ENCODE measurements around the gene TCEA3.

DNA sequence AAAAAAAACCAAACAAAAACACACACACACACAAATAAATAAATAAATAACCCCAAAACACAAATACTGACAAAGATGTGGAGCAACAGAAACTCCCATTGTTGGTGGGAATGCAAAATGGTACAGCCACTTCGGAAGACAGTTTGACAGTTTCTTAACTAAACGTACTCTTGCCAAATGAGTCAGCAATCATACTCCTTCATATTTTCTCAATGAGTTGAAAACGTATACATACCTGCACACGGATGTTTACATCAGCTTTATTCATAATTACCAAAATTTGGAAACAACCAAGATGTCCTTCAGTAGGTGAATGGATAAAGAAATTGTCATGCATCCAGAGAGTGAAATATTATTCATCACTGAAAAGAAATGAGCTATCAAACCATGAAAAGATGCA is 36.0 kb upstream of the TCEA3 start:
- TF ChIP-seq MAZ (IDR thresholded peaks at IDR 0.05; ENCODE audit: borderline replicate concordance, low read depth, low read length) (no peak), MXI1 (IDR thresholded peaks at IDR 0.05; ENCODE audit: borderline replicate concordance, low read depth, low read length) (no peak), CEBPB (IDR thresholded peaks at IDR 0.05; ENCODE audit: low read depth, low read length) (no peak), RFX5 (IDR thresholded peaks at IDR 0.05; ENCODE audit: low read depth, low read length) (no peak), NFE2L2 (IDR thresholded peaks at IDR 0.05; ENCODE audit: low read depth, low read length) (no peak), CHD1 (IDR thresholded peaks at IDR 0.05; ENCODE audit: low read depth, low read length) (no peak), BHLHE40 (IDR thresholded peaks at IDR 0.05; ENCODE audit: low read depth, low read length) (no peak)
- TF ChIP-seq, protein P1, sequence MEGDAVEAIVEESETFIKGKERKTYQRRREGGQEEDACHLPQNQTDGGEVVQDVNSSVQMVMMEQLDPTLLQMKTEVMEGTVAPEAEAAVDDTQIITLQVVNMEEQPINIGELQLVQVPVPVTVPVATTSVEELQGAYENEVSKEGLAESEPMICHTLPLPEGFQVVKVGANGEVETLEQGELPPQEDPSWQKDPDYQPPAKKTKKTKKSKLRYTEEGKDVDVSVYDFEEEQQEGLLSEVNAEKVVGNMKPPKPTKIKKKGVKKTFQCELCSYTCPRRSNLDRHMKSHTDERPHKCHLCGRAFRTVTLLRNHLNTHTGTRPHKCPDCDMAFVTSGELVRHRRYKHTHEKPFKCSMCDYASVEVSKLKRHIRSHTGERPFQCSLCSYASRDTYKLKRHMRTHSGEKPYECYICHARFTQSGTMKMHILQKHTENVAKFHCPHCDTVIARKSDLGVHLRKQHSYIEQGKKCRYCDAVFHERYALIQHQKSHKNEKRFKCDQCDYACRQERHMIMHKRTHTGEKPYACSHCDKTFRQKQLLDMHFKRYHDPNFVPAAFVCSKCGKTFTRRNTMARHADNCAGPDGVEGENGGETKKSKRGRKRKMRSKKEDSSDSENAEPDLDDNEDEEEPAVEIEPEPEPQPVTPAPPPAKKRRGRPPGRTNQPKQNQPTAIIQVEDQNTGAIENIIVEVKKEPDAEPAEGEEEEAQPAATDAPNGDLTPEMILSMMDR (conservative IDR thresholded peaks at IDR 0.05; ENCODE audit: low read depth, low read length), result no peak

All from IMR-90 (cell line).